Muscle layer of colon (tissue), 2 donors: ENCODE data around the gene ZC2HC1C.

Experiments
- H3K27ac ChIP-seq: one replicate; pipeline ENCODE4 v1.7.0; 2013; ENCODE audit warnings: low read depth, mild to moderate bottlenecking, low read length, moderate library complexity
- H3K27me3 ChIP-seq, 2 donors: one replicate each; pipeline ENCODE4 v1.7.0; 2013; ENCODE audit warnings: low read length in 2 of 2, mild to moderate bottlenecking in 2 of 2; ENCODE audit not compliant: insufficient read depth in 2 of 2, control insufficient read depth in 1 of 2
- H3K36me3 ChIP-seq: one replicate; pipeline ENCODE4 v1.7.0; 2013; ENCODE audit warnings: mild to moderate bottlenecking, low read length; ENCODE audit not compliant: insufficient read depth
- H3K4me1 ChIP-seq: one replicate; pipeline ENCODE4 v1.7.0; 2013; ENCODE audit warnings: mild to moderate bottlenecking, low read length; ENCODE audit not compliant: insufficient read depth
- H3K4me3 ChIP-seq, 2 donors: one replicate each; pipeline ENCODE4 v1.7.0; 2013; ENCODE audit warnings: low read length in 2 of 2, low read depth in 1 of 2, mild to moderate bottlenecking in 1 of 2, moderate library complexity in 1 of 2
- H3K9ac ChIP-seq: one replicate; pipeline ENCODE4 v1.7.0; 2013; ENCODE audit warnings: low read length
- H3K9me3 ChIP-seq: one replicate; pipeline ENCODE4 v1.7.0; 2013; ENCODE audit warnings: mild to moderate bottlenecking, low read length
- donor health status: abdominal sarcoma.
- donor health status: Adenocarcinoma of cecum.

ZC2HC1C gene, protein sequence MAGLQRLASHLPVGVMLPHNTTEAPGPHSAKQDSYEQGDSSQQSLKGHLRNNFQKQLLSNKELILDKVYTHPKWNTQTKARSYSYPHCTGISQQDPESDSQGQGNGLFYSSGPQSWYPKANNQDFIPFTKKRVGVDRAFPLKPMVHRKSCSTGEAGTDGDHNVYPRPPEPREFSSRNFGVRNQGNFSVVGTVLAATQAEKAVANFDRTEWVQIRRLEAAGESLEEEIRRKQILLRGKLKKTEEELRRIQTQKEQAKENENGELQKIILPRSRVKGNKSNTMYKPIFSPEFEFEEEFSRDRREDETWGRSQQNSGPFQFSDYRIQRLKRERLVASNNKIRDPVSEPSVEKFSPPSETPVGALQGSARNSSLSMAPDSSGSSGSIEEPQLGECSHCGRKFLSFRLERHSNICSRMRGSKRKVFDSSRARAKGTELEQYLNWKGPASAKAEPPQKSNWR

DNA sequence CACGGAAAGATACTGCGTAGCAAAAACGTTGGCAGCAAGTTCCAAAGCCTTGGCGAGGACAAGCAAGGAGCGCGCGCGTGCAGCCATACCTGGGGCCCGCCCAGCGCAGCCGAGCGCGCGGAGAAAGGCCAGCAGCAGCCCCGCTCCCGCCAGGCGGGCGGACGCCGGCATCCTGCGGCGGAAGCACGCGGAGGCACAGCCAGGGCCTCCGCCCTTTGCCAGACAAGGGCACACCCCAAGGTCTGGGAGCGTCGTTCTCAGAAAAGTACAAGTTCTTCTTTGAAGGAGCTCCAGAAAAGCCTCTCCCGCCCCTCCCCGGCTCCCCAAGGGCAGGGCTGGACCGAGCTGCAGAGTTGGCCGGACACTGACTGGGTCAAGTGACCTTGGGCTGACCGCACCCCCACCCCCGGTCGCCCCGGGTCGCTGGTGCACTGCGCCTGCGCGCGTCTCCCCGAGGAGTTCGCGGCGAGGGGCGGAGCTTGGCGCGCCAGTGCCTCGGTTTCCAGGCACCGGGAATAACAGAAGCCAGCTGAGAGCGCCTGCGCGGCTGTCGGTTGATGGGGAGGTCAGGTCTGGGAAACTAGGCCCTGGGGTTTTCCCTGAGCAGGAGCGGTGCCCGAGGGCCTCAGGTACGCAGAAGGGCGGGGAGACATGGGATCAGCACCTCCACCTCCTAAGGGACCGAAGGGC is at the start of gene ZC2HC1C:
Gene ZC2HC1C (plus strand): TSS at position 521 of the 690 bp plus-strand sequence. CDS start 933 bp downstream, outside the sequence.
- H3K4me1 ChIP-seq, result peaks cover 38% of the 10 kb centered on the region
- H3K36me3 ChIP-seq, result no peaks in the 10 kb centered on the region
- H3K4me3 ChIP-seq, result peak within 1 kb of the TSS; percentile 55 to 65
- peak within 1 kb of the TSS; percentile 67 for H3K27ac ChIP-seq
- no peaks in the 10 kb centered on the region for H3K27me3 ChIP-seq
- no peaks in the 10 kb centered on the region for H3K9me3 ChIP-seq
- peak within 1 kb of the TSS; percentile 66 for H3K9ac ChIP-seq

DNA sequence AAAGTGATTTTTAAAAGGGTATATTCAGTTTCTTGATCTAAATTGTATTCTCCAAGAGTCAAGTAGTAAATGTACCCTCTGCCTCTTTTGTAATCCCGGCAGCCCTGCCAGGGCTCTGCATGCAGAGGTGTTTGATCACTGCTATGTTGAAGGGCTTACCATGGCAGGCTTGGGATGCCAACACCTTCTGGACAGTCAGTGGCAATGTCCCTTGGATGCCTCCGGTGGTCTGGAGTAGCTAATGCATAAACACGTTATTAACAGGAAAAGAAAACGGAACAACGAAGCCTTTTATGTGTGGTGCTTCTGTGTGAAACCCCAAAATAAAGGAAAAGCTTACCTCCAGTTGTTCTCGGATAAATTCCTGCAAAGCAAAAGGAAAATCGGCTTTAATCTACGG is 46.8 kb upstream of the ZC2HC1C start:
- Histone ChIP-seq H3K27me3 (no peaks in the 10 kb centered on the region), H3K9me3 (no peaks in the 10 kb centered on the region), H3K36me3 (peaks cover 40% of the 10 kb centered on the region), H3K27ac (no peak overlapping the region), H3K4me1 (no peaks in the 10 kb centered on the region), H3K9ac (no peak overlapping the region), H3K4me3 (no peak overlapping the region)

DNA sequence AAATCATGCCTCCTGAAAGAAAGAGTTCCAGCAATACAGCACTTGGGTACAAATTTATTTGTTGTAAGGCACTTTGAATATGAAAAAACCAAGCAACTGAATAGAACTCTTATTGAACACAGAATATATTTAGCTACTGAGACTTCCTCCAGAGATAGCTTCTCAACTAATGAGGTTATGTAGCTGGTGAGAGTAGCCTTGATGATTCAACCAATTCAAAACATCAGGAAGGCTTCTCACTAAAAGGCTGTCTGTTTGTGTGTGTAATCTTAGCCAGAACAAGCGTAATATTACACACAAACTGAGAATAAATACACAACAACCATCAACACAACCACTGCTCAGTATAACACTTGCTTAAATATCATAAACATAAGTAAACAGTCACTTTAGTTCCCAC is 46.3 kb upstream of the ZC2HC1C start:
- Histone ChIP-seq H3K36me3 (peaks cover 35% of the 10 kb centered on the region), H3K4me1 (no peaks in the 10 kb centered on the region), H3K9me3 (no peaks in the 10 kb centered on the region), H3K9ac (no peak overlapping the region), H3K27ac (no peak overlapping the region), H3K27me3 (no peaks in the 10 kb centered on the region), H3K4me3 (no peak overlapping the region)

DNA sequence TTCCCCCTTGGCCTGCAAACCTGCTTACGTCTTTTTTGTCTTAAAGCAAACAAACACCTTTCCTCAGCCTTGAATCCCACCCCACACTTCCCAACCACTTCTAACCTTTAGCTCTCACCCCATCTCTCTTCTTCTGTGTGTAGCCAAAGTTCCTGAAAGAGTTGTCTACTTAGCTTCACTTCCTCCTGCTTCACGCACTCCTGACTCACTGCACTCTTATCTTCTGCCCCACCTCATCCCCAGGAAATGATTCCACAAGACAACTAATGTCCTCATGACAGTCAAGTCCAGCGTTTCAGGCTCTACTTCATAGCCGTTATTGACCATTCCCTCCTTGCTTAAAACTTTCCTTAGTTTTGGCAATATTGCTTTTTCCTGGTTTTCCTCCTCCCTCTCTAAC is 44.4 kb upstream of the ZC2HC1C start:
- Histone ChIP-seq H3K9me3 (no peaks in the 10 kb centered on the region), H3K4me3 (no peak overlapping the region), H3K27ac (no peak overlapping the region), H3K4me1 (no peaks in the 10 kb centered on the region), H3K36me3 (peaks cover 27% of the 10 kb centered on the region), H3K27me3 (no peaks in the 10 kb centered on the region), H3K9ac (no peak overlapping the region)

DNA sequence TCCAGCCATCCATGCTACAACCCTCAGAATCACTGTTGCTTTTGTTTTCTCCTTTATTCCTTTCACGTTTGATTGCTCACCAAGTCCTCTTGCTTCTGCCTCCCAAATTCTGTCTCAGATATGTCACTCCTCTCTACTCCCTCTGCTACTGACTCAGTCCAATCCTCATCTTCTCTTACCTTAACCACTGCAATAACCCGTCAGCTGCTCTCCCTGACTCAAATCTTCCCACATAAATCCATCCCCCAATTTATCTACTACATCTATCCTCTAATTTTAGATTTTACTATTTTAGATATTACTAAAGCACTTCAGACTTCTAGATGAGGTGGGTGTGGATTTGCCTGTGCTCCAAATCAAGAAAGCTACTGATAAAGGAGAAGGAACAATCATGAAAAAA is 43.6 kb upstream of the ZC2HC1C start:
- H3K4me1 ChIP-seq, result no peaks in the 10 kb centered on the region
- no peaks in the 10 kb centered on the region for H3K9me3 ChIP-seq
- H3K36me3 ChIP-seq, result peaks cover 31% of the 10 kb centered on the region
- no peak overlapping the region for H3K9ac ChIP-seq
- H3K4me3 ChIP-seq, result no peak overlapping the region
- no peaks in the 10 kb centered on the region for H3K27me3 ChIP-seq
- no peak overlapping the region for H3K27ac ChIP-seq

DNA sequence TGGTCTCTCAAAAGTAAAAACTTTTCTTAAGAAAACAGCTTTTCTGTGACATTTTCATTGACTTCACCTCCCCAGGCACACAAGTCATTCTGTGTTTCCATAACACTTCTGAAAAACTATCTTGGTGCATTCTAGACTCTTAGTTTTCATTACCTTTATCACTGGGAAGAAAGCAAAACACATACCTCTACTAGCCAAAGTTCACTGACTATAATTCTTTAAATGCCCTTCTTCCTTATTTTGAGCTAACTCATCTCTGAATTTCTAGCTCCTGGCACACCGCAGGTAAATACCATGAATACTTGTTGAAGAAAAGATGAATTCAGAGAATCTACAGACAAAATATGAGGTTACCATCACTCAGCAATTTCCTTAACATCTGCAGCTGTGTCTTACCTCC is 39.3 kb upstream of the ZC2HC1C start:
- Histone ChIP-seq H3K9ac (no peak overlapping the region), H3K4me1 (no peaks in the 10 kb centered on the region), H3K36me3 (peaks cover 48% of the 10 kb centered on the region), H3K4me3 (no peak overlapping the region), H3K27me3 (no peaks in the 10 kb centered on the region), H3K27ac (no peak overlapping the region), H3K9me3 (no peaks in the 10 kb centered on the region)

DNA sequence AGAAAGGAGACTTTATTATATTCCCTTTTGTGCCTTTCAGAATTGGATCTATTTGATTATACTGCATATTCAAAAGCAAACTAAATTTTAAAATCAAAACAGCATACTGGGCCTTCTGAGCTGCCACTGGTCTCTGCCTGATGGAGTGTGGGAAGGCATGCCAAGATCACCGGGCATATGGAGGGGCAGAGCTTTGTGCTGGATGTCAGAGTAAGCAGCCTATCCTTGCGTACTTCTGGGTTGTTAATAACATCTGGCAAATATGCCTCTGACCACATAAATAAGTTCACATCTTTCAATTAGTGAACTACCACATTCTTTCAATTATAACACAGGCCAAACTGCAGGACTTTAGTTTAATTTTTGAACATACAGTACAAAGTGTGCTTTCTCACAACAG is 36.5 kb upstream of the ZC2HC1C start:
- peaks cover 37% of the 10 kb centered on the region for H3K36me3 ChIP-seq

DNA sequence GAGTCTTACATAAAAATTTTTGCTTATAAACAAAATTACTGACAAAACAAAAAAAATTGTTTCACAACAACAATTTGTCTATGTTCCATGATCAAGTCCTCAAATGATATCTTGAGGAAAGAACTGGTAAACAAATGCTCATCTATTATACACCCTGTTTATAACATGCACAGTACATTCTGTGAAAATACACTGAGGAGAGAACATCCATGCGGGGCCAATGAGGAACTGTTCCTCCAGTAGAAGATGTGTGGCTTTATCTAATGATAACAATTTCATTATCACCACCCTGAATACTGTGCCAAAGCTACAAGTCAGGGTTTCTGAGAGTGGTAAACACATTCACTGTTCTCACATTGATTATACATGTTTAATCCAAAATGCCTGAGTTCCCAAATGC is 28.9 kb upstream of the ZC2HC1C start:
- no peak overlapping the region for H3K9ac ChIP-seq
- no peaks in the 10 kb centered on the region for H3K27me3 ChIP-seq
- H3K9me3 ChIP-seq, result no peaks in the 10 kb centered on the region
- H3K4me1 ChIP-seq, result peaks cover 16% of the 10 kb centered on the region
- no peak overlapping the region for H3K4me3 ChIP-seq
- H3K36me3 ChIP-seq, result peaks cover 21% of the 10 kb centered on the region
- H3K27ac ChIP-seq, result no peak overlapping the region

More for the DNA sequence above, 36.5 kb upstream of the ZC2HC1C start:
- no peaks in the 10 kb centered on the region for H3K9me3 ChIP-seq
- no peaks in the 10 kb centered on the region for H3K27me3 ChIP-seq
- no peak overlapping the region for H3K9ac ChIP-seq
- no peak overlapping the region for H3K4me3 ChIP-seq
- no peak overlapping the region for H3K27ac ChIP-seq
- no peaks in the 10 kb centered on the region for H3K4me1 ChIP-seq

DNA sequence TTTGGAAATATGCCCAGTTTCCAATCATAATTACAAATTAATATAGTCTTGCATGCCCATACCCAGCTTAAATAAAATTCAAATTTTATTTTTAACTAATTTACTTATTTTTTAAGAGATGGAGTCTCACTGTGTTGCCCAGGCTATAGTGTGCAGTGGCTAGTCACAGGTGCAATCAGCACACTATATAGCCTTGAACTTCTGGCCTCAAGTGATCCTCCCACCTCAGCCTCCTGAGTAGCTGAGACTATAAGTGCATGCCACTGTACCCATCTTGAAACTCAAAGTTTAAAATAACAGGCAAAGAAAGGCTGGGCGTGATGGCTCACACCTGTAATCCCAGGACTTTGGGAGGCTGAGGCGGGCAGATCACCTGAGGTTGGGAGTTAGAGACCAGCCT is 28.5 kb upstream of the ZC2HC1C start:
- Histone ChIP-seq H3K27ac (no peak overlapping the region), H3K9me3 (no peaks in the 10 kb centered on the region), H3K27me3 (no peaks in the 10 kb centered on the region), H3K4me3 (no peak overlapping the region), H3K4me1 (peaks cover 16% of the 10 kb centered on the region), H3K36me3 (peaks cover 21% of the 10 kb centered on the region), H3K9ac (no peak overlapping the region)

DNA sequence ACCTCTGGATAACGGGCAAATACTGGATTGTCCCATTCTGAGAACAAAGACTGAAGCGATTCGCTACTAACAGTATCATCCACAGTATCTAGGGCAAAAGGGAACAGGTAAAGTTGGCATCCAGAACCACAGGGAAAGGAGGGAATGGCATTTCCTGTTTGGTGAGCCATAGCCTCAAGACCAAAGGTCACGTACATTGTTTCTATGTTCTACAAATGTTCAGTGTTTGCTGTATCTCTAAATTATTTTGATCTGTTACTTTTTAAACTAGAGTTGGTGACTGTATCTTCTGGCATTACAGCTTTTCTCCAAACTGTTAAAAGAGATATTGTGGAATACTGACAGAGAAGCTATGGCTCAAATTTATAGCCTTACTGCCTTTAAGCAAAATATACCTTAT is 27.8 kb upstream of the ZC2HC1C start:
- Histone ChIP-seq H3K4me3 (no peak overlapping the region), H3K27me3 (no peaks in the 10 kb centered on the region), H3K9me3 (no peaks in the 10 kb centered on the region), H3K9ac (no peak overlapping the region), H3K27ac (no peak overlapping the region), H3K4me1 (peaks cover 16% of the 10 kb centered on the region), H3K36me3 (peaks cover 21% of the 10 kb centered on the region)

DNA sequence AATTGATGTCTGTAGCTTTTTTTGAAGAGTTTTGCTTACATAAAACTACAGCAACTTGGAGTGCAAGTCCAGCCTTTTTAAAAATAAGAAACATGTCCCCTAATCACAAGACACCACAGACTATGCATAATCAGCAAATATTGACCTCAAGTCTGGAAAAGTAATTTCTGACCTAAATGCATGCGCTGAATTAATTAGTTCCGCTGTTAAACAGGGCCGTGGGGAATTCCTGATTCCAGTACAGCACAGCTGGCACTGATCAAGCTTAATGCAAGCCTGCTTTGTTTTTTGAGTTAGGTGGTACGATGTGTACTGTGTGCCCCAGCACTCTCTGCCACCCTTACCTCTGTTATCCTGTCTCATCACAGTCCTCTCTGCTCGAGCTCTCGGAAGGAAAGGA is 27.4 kb upstream of the ZC2HC1C start:
- Histone ChIP-seq H3K4me1 (peaks cover 16% of the 10 kb centered on the region), H3K27ac (no peak overlapping the region), H3K36me3 (peaks cover 20% of the 10 kb centered on the region), H3K27me3 (no peaks in the 10 kb centered on the region), H3K9ac (no peak overlapping the region), H3K4me3 (no peak overlapping the region), H3K9me3 (no peaks in the 10 kb centered on the region)
